H9 (cell line): ENCODE data around the gene HMGXB4. TPM values are rescaled to one million over a fixed set of nuclear protein-coding genes. Genes with fewer than 3 reads are reported as not detected.
A peak's percentile ranks its signal among the peaks of the same experiment; 100 is the strongest.
"Not testable (repeated sequence)": the region's sequence is repeated elsewhere in the genome, so short reads cannot be mapped to it uniquely, and the experiment has no call there.

Experiments used
- DNase-seq: peaks from one replicate; pipeline ENCODE4 v3.0.0-alpha.2; 2017
- H2AFZ ChIP-seq: one replicate; pipeline ENCODE4 v1.6.1; 2013; ENCODE audit warnings: mild to moderate bottlenecking, low read length, control low read depth, moderate library complexity
- H2AK5ac ChIP-seq: 2 replicates; pipeline ENCODE4 v1.6.1; 2013; ENCODE audit warnings: low read length, control low read depth, mixed read lengths; ENCODE audit not compliant: insufficient read length
- H2BK120ac ChIP-seq: one replicate; pipeline ENCODE4 v1.6.1; 2013; ENCODE audit warnings: low read depth, mild to moderate bottlenecking, low read length, control low read depth, inconsistent platforms; ENCODE audit not compliant: poor library complexity, severe bottlenecking
- H2BK12ac ChIP-seq: 2 replicates; pipeline ENCODE4 v1.6.1; 2013; ENCODE audit warnings: low read length, control low read depth, mixed read lengths, low read depth; ENCODE audit not compliant: insufficient read length
- H2BK15ac ChIP-seq: 2 replicates; pipeline ENCODE4 v1.6.1; 2013; ENCODE audit warnings: low read depth, low read length, control low read depth
- H2BK20ac ChIP-seq: one replicate; pipeline ENCODE4 v1.6.1; 2013; ENCODE audit warnings: low read depth, mild to moderate bottlenecking, low read length, control low read depth, inconsistent platforms; ENCODE audit not compliant: poor library complexity, severe bottlenecking
- H2BK5ac ChIP-seq: 2 replicates; pipeline ENCODE4 v1.6.1; 2013; ENCODE audit warnings: low read length, control low read depth, mixed read lengths; ENCODE audit not compliant: insufficient read length
- H3K14ac ChIP-seq: 2 replicates; pipeline ENCODE4 v1.6.1; 2013; ENCODE audit warnings: low read length, control low read depth; ENCODE audit not compliant: insufficient read depth
- H3K18ac ChIP-seq: 2 replicates; pipeline ENCODE4 v1.6.1; 2013; ENCODE audit warnings: low read depth, mild to moderate bottlenecking, mixed read lengths, low read length, control low read depth; ENCODE audit not compliant: insufficient read length
- H3K23ac ChIP-seq: 2 replicates; pipeline ENCODE4 v1.6.1; 2013; ENCODE audit warnings: low read length, control low read depth, mixed read lengths, low read depth; ENCODE audit not compliant: insufficient read length
- H3K23me2 ChIP-seq: 2 replicates; pipeline ENCODE4 v1.6.1; 2013; ENCODE audit warnings: low read depth, mild to moderate bottlenecking, mixed read lengths, low read length, control low read depth; ENCODE audit not compliant: insufficient read length, poor library complexity, severe bottlenecking
- H3K27ac ChIP-seq: 2 replicates; pipeline ENCODE4 v1.5.1; 2013; ENCODE audit warnings: low read length, control low read depth, mixed read lengths, low read depth; ENCODE audit not compliant: insufficient read length
- H3K27me3 ChIP-seq: 2 replicates; pipeline ENCODE4 v1.6.1; 2013; ENCODE audit warnings: low read length, control low read depth, inconsistent platforms; ENCODE audit not compliant: insufficient read depth
- H3K4ac ChIP-seq: 2 replicates; pipeline ENCODE4 v1.6.1; 2013; ENCODE audit warnings: low read depth, mild to moderate bottlenecking, control low read depth, inconsistent platforms, low read length, moderate library complexity
- H3K4me1 ChIP-seq: 2 replicates; pipeline ENCODE4 v1.6.1; 2013; ENCODE audit warnings: low read length, control low read depth, inconsistent platforms; ENCODE audit not compliant: insufficient read depth
- H3K4me2 ChIP-seq: 2 replicates; pipeline ENCODE4 v1.6.1; 2013; ENCODE audit warnings: low read length, control low read depth, mixed read lengths; ENCODE audit not compliant: insufficient read length, insufficient read depth
- H3K56ac ChIP-seq: 2 replicates; pipeline ENCODE4 v1.6.1; 2013; ENCODE audit warnings: low read depth, mild to moderate bottlenecking, mixed read lengths, low read length, control low read depth; ENCODE audit not compliant: insufficient read length
- H3K79me1 ChIP-seq: 2 replicates; pipeline ENCODE4 v1.6.1; 2013; ENCODE audit warnings: low read depth, mild to moderate bottlenecking, moderate library complexity, low read length, control low read depth, inconsistent platforms; ENCODE audit not compliant: insufficient read depth, poor library complexity, severe bottlenecking
- H3K79me2 ChIP-seq: 2 replicates; pipeline ENCODE4 v1.6.1; 2013; ENCODE audit warnings: low read length, control low read depth, inconsistent platforms; ENCODE audit not compliant: insufficient read depth
- H3K9ac ChIP-seq: 2 replicates; pipeline ENCODE4 v1.6.1; 2013; ENCODE audit warnings: low read length, control low read depth, mixed read lengths; ENCODE audit not compliant: insufficient read length; ENCODE audit errors: extremely low read depth
- H3K9me3 ChIP-seq: one replicate; pipeline ENCODE4 v1.6.1; 2013; ENCODE audit warnings: low read depth, low read length, inconsistent platforms; ENCODE audit not compliant: control insufficient read depth
- H3T11ph ChIP-seq: one replicate; pipeline ENCODE4 v1.6.1; 2013; ENCODE audit warnings: mild to moderate bottlenecking, low read length, control low read depth, inconsistent platforms
- H4K20me1 ChIP-seq: one replicate; pipeline ENCODE4 v1.6.1; 2013; ENCODE audit not compliant: control insufficient read depth, insufficient read length, insufficient read depth
- H4K5ac ChIP-seq: 2 replicates; pipeline ENCODE4 v1.6.1; 2013; ENCODE audit warnings: low read depth, mild to moderate bottlenecking, mixed read lengths, low read length, control low read depth; ENCODE audit not compliant: insufficient read length
- H4K8ac ChIP-seq: replicated peaks from 2 replicates; pipeline ENCODE4 v1.6.1; 2013; ENCODE audit warnings: low read length, control low read depth, mixed read lengths, low read depth; ENCODE audit not compliant: insufficient read length
- H4K91ac ChIP-seq: 2 replicates; pipeline ENCODE4 v1.6.1; 2013; ENCODE audit warnings: low read depth, mild to moderate bottlenecking, moderate library complexity, mixed read lengths, low read length, control low read depth; ENCODE audit not compliant: insufficient read length
- H3K27ac Mint-ChIP-seq, 3 experiments: 2 replicates in 2 of 3; 3 replicates in 1 of 3; pipeline ENCODE4 v1.8.0; 2020 to 2021; ENCODE audit warnings: mixed read lengths in 3 of 3, mild to moderate bottlenecking in 1 of 3, moderate library complexity in 1 of 3
- H3K27me3 Mint-ChIP-seq: 2 replicates; pipeline ENCODE4 v1.8.0; 2021; ENCODE audit warnings: low read depth, mild to moderate bottlenecking, moderate library complexity, mixed read lengths
- H3K36me3 Mint-ChIP-seq, 3 experiments: 2 replicates in 2 of 3; 3 replicates in 1 of 3; pipeline ENCODE4 v1.8.0; 2020 to 2021; ENCODE audit warnings: low read depth in 3 of 3, mixed read lengths in 3 of 3; ENCODE audit not compliant: insufficient read depth in 1 of 3
- H3K4me1 Mint-ChIP-seq, 2 experiments: 2 replicates each; pipeline ENCODE4 v1.8.0; 2020; ENCODE audit warnings: mixed read lengths in 2 of 2
- H3K4me3 Mint-ChIP-seq, 2 experiments: 2 replicates in 1 of 2; 3 replicates in 1 of 2; pipeline ENCODE4 v1.8.0; 2020 to 2021; ENCODE audit warnings: mild to moderate bottlenecking in 2 of 2, mixed read lengths in 2 of 2, moderate library complexity in 1 of 2
- H3K9me3 Mint-ChIP-seq, 2 experiments: 2 replicates in 1 of 2; 3 replicates in 1 of 2; pipeline ENCODE4 v1.8.0; 2020; ENCODE audit warnings: mild to moderate bottlenecking in 2 of 2, mixed read lengths in 2 of 2, moderate library complexity in 1 of 2
- CTCF ChIP-seq: fragments of 200-600 bp; sonication (generic); conservative IDR thresholded peaks from 3 replicates; pipeline ENCODE4 v1.8.0; 2021; ENCODE audit warnings: antibody characterized with exemption, mild to moderate bottlenecking
- WGBS: extraction: QIAGEN DNeasy Blood & Tissue Kit; methylation state at CpG from one replicate; pipeline ENCODE4 v1.1.7; 2013; ENCODE audit warnings: missing lambda C conversion rate, low lambda C conversion rate, mixed read lengths; ENCODE audit not compliant: insufficient read length; ENCODE audit errors: extremely low coverage; 5-methylcytosine and 5-hydroxymethylcytosine counted together
- total RNA-seq: library from RNA; stranded (reverse); gene quantifications from 2 replicates; pipeline ENCODE4 v1.2.1, GENCODE V29; 2021

The HMGXB4 gene
- total RNA-seq, 1 experiment from 2014 or later = 33.5 TPM

- no peaks in the 10 kb centered on the region; a peak in 1 of 7 replicates for H3K36me3 Mint-ChIP-seq
- no peak overlapping the region for H2AK5ac ChIP-seq
- H3K4me1 Mint-ChIP-seq = peaks cover 28 to 29% of the 10 kb centered on the region in 2 experiments
- H3K79me2 ChIP-seq = no peaks in the 10 kb centered on the region
- no peak overlapping the region for H2BK20ac ChIP-seq
- no peak overlapping the region for H3K4me2 ChIP-seq
- no peak overlapping the region for H2BK15ac ChIP-seq
- H3K4ac ChIP-seq = no peak overlapping the region
- H3K56ac ChIP-seq = no peak overlapping the region
- no peaks in the 10 kb centered on the region for H4K20me1 ChIP-seq
- no peak overlapping the region for H2BK120ac ChIP-seq
- H3T11ph ChIP-seq = no peak overlapping the region
- H4K8ac ChIP-seq = no peak overlapping the region
- no peak overlapping the region for H2BK12ac ChIP-seq
- H3K14ac ChIP-seq = no peak overlapping the region
- H3K4me1 ChIP-seq = no peaks in the 10 kb centered on the region; the same call in none of the 2 replicates
- no peak overlapping the region for H3K18ac ChIP-seq
- peaks cover 5 to 9% of the 10 kb centered on the region in 2 experiments for H3K9me3 Mint-ChIP-seq
- H4K91ac ChIP-seq = no peak overlapping the region
- no peak overlapping the region for H4K5ac ChIP-seq
- no peaks in the 10 kb centered on the region for H3K27me3 ChIP-seq
- peaks cover 45% of the 10 kb centered on the region for H3K27me3 Mint-ChIP-seq
- no peak overlapping the region for H3K23ac ChIP-seq
- no peak overlapping the region for H2AFZ ChIP-seq
- H3K9me3 ChIP-seq = no peaks in the 10 kb centered on the region
- H2BK5ac ChIP-seq = no peak overlapping the region
- H3K23me2 ChIP-seq = no peaks in the 10 kb centered on the region
- H3K4me3 Mint-ChIP-seq = no peak overlapping the region
- peak; percentile 99 for TF ChIP-seq CTCF
- no peaks in the 10 kb centered on the region for H3K79me1 ChIP-seq
- no peak overlapping the region for H3K27ac ChIP-seq
- H3K9ac ChIP-seq = no peak overlapping the region
- no CpG with 5 or more reads among the region's 7 CpGs for WGBS
- DNase-seq = peak; percentile 86
- no peak overlapping the region for H3K27ac Mint-ChIP-seq
These were observed 25.7 kb upstream of the HMGXB4 start for GRCh38 chr22:35231585-35232084.

GRCh38 chr22:35238749-35239148, 18.5 kb upstream of the HMGXB4 start:
- H2BK15ac ChIP-seq, H4K91ac ChIP-seq, H3K56ac ChIP-seq, H3K9me3 ChIP-seq, H2BK12ac ChIP-seq, H3K9ac ChIP-seq, H3K4me2 ChIP-seq, H3K14ac ChIP-seq, H4K8ac ChIP-seq, H3K79me1 ChIP-seq, H3K79me2 ChIP-seq, H2AK5ac ChIP-seq, H2BK120ac ChIP-seq, H3K4me1 ChIP-seq, H3T11ph ChIP-seq, H3K27ac Mint-ChIP-seq, H4K20me1 ChIP-seq, H3K18ac ChIP-seq, H2BK5ac ChIP-seq, H3K4me3 Mint-ChIP-seq, H3K27me3 ChIP-seq, H3K23me2 ChIP-seq, H3K27ac ChIP-seq, H4K5ac ChIP-seq, H3K4ac ChIP-seq, H2AFZ ChIP-seq, DNase-seq, H2BK20ac ChIP-seq, H3K4me1 Mint-ChIP-seq, H3K23ac ChIP-seq: not testable (repeated sequence)
- peaks cover 49% of the 10 kb centered on the region for H3K27me3 Mint-ChIP-seq
- H3K9me3 Mint-ChIP-seq = peaks cover 24 to 47% of the 10 kb centered on the region in 2 experiments
- WGBS = no CpG with 5 or more reads among the region's 1 CpG
- H3K36me3 Mint-ChIP-seq = peaks cover 1 to 15% (median 12%) of the 10 kb centered on the region in 3 experiments; a peak in 5 of 7 replicates
